HG03565 (cell line): ENCODE measurements around the gene IFFO2.

Source experiments
- ATAC-seq: cut with Tn5 transposase; IDR thresholded peaks from one replicate; pipeline ENCODE4 v1.9.1; 2021; ENCODE audit warnings: mild to moderate bottlenecking, moderate library complexity; ENCODE audit not compliant: unreplicated experiment

Gene IFFO2

DNA sequence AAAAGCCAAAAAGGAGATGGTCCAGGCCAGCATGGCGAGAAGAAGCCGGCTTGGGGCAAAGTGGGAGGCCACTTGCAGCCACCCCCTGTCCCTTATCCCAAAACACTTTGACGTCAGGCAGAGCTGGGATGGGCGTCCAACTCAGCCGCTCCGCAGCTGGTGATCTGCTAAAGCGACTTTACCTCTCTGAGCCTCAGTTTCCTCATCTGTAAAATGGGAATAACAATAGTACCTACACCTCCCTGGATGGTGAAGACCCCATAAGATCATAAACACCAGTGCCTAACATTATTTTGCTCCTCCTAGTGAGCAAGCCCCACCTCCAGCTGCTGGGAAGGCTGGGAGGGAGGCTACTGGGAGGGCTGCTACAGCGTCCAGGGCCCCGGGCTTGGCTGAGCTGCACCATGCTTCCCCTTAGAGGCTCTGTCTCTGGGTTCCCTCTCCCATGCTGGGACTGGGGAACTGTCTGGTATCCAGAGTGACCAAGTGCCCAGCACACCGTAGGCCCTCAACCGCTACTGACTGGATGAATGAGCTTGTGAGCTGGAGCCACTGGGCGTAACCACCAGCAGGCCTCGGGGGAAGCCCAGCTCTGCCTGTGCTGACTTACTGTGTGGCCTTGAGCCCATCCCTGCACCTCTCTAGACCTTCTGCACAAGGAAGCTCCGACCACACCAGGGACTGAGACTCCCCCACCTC, 18.3 kb downstream of the IFFO2 start:
- ATAC-seq: no peak

DNA sequence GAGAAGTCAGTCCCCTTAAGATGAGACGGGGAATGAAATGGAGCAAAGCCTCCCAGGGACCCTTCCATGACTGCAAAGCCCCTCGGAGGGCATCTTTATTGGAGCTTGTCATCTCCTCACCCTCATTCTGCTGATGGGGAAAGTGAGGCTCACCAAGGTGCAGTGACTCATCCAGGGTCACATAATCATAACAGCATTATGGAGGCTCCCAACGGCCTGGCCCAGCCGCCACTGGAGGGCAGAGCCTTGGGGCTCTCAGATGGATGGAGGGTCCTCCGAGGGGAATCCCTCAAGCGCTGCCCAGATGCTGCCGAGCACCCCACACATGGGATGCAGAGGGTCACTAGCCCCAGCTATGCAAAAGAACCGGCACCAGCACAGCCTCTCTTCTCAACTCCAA, 18.9 kb downstream of the IFFO2 start:
- no peak for ATAC-seq

DNA sequence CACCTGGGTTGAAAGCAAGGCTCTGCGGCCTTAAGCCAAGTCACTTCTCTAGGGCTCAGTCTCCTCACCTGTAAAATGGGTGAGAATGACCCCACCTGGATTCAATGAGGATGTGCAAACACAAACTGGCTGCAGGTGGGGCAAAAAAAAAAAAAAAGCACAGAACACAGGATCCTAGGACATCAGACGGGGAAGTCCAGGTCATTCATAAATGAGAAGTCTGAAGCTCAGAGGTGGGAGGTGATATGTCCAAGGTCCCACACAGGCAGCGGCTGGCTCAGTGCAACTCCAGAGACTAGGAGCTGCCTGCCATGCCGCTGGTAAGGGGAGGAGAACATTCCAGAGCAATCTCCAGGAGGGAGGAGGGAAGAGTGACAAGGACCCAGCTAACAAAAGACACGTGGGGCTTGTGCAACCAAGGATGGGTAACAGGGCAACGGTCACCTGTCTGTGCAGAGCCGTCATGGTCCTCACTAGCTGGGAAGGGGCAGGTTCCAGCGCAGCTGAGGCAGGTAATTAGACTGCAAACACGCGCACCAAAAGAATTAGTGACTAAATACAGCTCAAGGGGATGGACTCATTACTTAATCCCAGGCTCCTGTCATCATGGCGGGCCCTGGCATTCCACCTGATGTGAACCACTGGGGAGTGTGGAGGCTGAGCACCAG, 19.5 kb downstream of the IFFO2 start:
- no peak for ATAC-seq

DNA sequence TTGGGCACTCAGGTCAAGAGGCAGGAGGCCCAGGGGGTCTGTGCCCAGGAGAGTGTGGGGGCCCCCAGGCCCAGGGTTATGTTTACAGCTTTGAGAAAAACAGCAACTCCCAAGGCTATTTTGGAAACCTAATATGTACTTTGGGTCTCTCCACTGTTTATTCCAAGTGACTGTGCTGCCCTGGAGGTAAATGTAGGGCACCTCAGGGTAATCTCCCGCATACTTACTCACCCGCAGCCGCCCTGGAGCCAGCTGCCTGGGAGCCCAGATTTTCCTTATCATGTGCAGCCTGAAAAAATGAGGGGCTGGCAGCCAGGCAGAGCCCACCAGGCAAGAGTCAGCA, 20.0 kb downstream of the IFFO2 start:
- no peak for ATAC-seq

DNA sequence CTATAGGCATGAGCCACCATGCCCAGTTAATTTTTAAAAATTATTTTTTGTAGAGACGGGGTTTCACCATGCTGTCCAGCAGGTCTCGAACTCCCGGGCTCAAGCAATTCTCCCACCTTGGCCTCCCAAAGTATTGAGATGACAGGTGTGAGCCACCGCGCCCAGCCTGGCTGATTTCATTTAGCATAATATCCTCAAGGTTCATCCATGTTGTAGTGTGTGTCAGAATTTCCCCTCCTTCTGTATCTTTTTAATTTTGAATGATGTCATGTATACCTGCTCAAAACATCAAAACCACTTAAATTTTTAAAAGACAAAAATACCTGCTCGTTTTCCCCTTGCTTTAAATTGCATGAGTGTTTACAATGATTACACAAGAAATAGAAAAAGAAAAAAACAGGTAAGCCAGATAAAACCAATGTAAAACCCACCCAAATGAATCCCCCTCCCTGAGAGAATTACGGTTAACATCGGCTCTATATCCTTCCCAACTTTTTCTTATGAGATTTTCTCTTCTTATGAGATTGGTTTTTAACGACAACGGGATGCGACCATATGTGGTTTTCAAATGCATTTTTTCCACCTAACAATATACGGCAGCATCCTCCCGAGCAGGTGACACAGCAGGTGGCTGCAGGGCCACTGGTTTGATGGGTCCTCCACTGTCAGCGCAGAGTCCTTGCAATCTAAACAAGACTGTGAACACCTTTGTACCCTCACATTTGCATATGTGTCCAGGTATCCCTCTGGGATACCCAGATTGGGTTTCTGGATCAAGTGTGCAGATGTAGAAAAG, 22.1 kb downstream of the IFFO2 start:
- ATAC-seq: no peak

DNA sequence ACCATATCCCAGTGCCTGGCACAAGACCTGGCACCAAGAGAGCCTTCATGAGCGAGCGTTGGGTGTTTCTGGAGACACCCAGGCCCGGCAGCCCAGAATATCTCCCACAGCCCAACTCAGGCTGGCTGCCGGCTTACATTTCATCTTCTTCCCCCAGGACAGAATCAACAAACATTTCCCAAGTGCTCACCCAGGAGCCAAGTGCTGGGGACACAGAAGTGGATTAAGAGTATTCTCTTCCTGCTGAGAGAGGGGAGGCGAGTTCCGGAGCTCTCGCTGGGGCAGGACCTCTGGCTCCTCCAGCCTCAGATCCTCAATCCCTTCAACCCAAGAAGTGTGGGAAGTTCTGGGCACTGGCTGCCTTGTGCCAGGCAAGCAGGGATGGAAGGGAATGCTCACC, 23.6 kb downstream of the IFFO2 start:
- ATAC-seq: no peak

DNA sequence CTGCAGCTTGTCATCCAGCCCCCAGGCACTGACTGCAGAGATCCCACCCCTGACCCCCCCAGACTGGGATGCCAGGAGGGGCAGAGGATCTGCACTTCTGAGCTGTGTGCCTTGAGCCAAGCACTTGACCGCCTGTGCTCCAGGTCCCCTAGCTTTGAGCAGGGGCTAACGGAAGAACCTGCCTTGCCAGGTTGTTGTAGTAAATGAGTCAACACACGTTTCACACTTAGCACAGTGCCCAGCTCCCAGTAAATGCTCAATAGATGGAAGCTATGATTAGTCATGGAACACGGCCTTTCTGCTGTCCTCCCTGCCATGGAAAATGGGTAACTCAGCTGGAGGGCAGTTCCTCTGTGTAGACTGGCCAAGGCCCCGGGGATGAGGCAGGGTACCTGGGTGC, 24.1 kb downstream of the IFFO2 start:
- no peak for ATAC-seq

DNA sequence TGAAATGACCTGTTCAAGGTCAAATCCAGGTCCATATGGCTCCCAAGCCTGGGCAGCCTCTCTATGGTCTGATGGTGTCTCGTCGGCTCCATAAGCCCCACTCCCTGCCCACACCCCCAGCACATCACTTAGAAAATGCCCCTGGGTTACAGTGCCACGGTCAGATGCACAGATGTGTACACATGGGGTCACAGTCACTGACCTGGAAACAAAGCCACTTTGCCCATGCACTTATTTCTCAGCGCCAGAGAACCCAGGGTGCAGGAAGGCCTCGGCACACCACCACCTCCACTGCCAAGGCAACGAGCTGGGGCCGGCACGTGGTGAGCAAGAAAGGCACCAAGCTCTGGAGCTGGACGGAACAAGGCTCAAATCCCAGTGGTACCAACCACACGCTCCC, 24.7 kb downstream of the IFFO2 start:
- ATAC-seq: no peak

DNA sequence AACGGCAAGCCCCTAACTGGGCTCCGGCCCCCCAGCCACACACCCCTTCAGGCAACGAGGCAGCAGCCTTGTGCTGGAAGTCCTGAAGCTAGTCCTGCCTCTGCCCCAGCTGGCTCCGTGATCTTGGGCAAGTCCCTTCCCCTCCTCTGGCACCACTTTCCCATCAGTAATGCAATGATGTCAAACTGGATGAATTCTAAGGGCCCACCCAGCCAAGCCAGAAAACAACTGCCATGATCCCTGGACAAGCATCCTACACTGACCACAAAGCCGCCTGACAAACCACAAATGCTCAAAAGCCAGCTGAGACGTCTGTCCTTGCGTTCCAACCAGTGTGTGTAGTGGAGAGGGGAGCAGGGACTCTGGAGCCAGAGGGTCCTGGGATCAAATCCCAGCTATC, 26.8 kb downstream of the IFFO2 start:
- no peak for ATAC-seq

DNA sequence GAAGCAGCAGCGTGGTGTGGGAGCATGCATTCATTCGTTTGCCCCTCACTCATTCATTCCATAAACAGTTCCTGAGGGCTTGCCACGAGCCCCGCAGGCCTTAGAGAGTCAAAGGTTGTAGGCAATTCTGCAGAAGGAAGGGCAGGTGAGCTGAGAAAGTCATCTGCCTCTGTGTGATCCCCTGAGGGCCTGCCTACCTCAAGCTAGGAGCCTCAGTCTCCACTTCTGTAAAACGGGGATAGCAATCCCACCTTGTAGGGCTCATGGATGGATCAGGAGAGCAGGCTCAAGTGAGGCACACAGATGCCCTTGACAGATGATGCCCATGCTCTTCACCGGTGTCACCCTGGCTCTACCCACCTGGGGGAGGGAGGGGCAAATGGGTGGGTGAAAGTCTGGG, 27.5 kb downstream of the IFFO2 start:
- no peak for ATAC-seq

DNA sequence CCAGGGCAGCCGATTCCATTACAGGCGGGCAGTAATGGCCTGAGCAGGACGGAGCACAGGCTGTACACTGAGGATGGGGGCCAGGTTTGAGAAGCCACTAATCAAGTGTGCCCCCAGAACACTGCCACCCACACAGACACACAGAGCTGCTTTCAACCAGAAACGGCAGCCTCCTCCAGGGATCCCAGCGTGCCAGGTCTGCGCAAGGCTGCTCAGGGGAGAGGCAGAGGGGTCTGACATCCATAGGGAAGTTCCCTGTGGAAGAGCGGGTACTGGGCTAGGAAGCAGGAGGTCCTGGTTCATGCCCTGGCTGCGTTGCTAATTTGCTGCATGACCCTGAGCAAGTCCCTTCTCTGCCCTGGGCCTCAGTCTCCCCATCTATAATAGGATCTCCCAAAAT, 28.1 kb downstream of the IFFO2 start:
- no peak for ATAC-seq

DNA sequence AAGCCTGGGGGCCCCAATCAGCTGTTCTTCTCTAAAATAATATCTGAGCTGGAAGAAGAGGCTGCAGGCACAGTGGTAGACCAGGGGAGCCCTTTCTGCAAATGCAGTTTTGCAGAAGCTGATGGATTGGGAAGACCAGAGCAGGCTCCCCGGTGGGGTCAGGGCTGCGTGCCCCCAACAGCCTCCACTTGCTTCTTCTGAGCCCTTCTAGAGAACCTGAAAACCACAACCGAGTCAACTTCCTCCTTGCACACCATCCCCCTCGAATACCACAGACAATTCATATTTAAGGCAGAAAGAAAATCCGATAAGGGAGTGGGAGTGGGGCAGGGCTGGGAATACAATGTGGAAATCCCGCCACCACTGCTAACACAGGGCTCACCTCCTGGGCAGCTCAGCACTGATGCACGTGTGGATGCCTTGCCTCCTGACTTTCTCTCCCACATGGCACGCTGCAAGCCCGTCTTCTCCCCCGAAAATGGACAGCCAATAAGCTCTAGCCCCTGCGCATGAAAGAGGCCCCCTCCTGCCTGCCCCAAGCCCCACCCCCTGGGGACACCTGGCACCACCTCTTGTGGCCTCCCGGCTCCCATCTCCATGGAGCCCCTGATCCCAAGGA, 28.7 kb downstream of the IFFO2 start:
- no peak for ATAC-seq

DNA sequence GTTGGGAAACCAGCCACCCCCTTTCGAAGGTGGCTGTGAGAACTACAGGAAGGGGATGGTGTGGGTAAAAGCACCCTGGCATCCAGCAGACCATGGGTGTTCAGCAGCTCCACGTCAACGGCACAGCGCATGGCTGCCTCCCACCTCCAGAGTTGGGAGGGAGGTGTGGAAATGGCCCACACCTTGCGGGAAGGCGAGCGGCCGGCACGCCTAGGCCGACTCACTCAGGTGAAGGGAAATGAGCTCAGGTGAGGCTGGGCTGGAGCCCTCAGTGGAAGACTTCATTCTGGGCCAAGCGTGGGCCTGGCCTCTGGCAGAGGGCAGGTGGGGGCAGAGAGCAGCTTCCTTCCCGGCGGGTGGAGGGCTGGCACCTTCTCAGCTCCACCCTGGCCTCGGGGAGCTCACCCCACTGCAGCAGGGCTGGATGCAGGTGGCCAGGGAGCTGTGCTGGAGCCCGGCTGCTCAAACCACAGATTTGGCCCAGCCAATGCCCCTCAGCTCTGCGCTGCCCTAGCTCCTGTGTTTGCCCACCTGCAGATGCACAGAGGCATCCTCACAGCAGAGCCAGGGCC, 29.3 kb downstream of the IFFO2 start:
- no peak for ATAC-seq

DNA sequence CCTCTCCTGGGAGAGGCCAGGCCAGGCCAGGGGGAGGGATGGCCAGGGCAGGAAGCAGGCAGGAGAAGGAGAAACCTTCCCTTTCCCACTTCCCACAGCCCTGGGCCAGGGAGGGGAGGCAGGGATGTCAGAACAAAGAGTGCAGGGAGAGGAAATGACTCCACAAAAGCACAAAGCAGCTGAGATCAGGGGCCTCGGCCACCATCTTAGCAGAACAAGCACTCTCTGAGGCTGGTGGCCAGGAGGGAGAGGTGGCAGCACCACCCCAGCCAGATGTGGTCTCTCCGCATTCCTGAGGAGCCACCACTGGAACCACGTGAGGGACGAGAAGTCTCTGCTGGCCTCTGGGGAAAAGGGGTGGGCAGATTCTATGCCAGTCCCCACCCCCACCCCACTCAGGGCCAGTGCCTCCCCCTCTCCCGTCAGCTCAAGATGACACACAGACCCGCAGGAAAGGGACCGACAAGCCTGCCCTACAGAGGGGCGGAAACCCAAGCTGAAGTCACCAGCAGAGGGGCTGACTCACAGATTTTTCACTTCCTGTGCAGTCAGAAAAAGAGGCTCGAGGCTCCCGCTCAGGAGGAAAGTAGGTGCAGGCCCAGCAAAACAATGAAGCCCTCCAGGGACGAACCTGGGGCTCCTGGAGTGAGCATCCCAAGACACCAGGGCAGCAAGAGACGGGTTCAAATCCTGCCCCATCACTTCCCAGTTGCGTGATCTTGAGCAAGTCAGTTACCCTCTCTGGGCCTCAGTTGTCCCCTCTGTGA, 30.0 kb downstream of the IFFO2 start:
- ATAC-seq: peak; percentile 56

DNA sequence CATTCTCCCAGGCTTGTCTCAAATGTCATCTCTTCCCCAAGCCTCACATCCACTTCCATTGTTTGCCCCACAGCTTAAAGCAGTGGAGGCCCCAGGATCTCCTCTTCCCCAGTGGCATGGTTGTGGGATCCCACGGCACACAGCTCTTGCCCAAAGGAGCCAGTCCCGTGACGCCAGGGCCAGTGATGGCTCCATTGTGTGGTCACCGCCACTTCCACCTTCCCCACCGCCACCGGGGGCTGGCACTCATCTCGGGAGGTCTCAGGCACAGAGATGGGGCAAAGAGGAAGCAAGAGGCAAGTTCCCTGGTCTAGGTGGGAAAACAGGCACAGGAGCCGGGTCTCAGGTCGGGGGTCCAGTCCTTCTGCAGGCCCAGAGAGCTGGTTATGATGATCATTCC, 31.2 kb downstream of the IFFO2 start:
- no peak for ATAC-seq

DNA sequence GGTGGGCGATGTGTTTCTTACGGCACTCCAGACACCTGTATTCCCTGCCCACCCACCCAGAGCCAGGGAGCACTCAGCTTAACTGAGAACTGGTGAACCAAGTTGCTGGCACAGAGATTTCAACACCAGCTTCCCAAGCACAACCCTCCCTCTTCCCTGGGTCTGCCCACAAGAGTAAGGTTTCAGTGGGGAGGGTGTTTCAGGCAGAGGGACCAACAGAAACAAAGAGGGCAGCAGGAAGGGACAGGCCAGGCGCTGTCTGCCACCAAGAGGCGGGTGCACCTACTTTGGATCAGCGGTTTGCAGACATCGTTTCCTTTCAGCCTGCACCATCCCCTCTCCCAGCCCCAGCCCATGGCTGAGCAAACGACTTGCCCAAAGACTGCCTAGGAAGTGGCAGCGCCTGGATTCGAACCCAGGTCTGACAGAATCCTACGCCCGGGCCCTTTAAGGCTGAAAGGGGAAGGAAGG, 32.2 kb downstream of the IFFO2 start:
- ATAC-seq: no peak

DNA sequence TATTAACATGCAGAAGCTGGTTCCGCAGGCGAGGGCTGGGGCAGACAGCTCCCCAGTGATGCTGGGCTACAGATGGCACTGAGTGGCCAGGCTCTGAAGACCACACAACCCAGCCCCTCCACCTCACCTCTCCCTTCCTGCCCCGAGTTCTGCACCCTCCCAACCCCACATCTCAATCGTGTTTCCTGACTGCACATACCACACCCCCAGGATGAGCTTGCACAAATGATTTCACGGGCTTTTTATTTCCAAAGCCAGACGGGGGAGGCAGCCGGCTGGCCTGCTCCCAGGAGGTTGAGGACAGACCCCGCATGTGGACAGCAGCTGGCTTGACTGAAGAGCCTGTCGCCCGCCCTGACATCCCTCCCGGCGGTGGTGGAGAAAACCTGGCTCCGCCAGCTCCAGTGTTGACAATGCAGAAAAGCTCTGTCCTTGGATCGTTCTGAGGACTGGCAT, 32.7 kb downstream of the IFFO2 start:
- no peak for ATAC-seq

DNA sequence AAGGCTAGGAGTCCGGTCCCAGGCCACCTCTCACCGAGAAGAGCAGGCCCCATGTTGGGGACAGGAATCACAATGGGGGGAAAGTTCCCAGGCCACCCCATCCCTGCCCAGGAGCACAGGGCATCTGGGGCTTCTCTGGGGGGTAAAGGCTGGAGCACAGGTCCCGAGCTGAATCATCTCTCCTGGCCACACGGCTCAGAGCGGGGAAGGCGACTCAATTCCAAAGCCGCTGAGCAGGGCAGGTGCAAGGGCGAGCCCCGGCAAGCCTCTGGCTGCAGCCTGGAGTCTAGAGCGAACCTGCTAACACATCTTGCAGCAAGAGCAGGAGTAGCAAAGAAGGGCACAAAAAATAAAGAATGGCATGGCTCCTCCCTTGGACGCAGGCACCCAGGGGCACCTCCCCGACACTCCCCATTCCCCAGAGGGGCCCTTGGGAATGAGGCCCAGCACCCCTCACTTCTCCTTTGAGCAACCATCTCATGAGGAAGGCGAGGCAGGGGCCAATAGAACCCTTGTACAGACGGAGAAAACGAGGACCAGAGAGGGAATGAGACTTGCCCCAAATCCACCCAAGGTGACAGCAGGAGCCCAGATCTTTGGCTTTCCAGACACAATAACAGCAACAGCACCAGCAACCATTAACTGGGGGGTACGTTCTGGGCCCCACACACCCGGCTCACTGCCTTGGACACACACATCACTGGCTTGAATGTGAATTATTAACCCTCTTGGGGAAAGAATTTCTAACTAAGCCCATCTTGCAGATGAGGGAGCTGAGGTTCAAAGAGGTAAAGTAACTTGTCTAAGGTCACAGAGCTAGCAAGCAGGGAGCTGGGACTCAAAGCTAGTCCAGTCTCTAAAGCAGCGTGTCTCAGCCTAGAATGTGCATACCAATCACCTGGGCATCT, 33.4 kb downstream of the IFFO2 start:
- ATAC-seq: no peak

DNA sequence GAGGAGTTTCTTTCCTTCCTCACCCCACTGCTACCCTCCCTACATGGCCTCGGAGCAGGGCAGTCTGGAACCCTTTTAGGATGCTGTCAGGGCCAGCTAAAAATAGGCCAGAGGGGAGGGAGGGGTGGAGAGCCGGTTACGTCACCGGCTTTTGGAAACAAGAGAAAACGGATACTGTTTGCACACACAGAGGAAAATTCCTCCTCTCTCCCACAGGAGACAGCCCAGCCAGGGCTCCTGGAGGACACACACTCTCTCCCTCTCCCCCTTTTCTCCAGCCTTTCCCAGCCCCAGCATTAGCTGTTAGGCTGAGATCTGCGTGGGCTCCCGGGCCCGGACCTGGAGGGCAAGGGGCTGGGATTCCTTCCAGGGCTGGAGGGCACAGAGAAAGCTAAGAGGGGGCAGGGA, 34.2 kb downstream of the IFFO2 start:
- ATAC-seq: no peak
